MCF 10A (cell line): ENCODE measurements around the gene COG2. TPM values are rescaled to one million over a fixed set of nuclear protein-coding genes. Genes with fewer than 3 reads are reported as not detected.

Experiments
- total RNA-seq: library from RNA; stranded (reverse); gene quantifications from 2 replicates; pipeline ENCODE4 v1.2.3, GENCODE V29; 2022

Gene COG2
- total RNA-seq, 1 experiment from 2014 or later: 46.7 TPM

Other genes with a start within 250 kb of the COG2 start
- 0.83 and 1.2 TPM in 2 replicates for gene PGBD5, start 216.1 kb upstream of the COG2 start, total RNA-seq
- not detected in 2 replicates for gene AGT, start 71.6 kb downstream of the COG2 start, total RNA-seq
- not detected in 2 replicates for gene CAPN9, start 104.9 kb downstream of the COG2 start, total RNA-seq
- gene C1orf198, start 226.0 kb downstream of the COG2 start, total RNA-seq: 13.7 and 19.2 TPM in 2 replicates